Measurements from ENCODE around the gene THRA.

THRA gene

DNA sequence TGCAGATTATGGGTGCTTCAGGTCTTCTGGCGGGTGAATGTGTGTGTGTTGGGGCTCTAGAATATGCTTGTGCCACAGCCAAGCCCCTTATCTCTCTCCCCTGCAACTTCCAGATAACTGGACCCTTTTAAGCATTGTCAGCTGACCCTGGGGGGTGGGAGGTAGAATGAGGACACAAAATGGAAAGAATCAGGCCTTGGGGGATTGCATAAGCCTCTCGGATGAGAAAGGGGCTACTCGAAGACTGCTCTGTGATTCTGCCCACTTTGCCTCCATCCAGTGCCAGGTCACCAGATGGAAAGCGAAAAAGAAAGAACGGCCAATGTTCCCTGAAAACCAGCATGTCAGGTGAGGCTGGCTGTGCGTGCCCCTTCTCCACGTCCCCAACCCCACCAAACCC, 13.8 kb downstream of the THRA start:
- Histone ChIP-seq H3K9ac (ENCODE audit: low read depth, low read length) (no peak overlapping the region), H3K36me3 (ENCODE audit: insufficient read depth, low read length) (peaks cover 7% of the 10 kb centered on the region), H3K4me3 (ENCODE audit: low read length) (no peak overlapping the region), H3K4me2 (ENCODE audit: low read length) (no peak overlapping the region), H3K27me3 (ENCODE audit: control insufficient read depth, insufficient read depth, low read length) (no peaks in the 10 kb centered on the region), H3K9me3 (replicated peaks; ENCODE audit: low read length) (no peaks in the 10 kb centered on the region), H3K4me1 (ENCODE audit: control insufficient read depth, insufficient read depth, low read length) (peaks cover 43% of the 10 kb centered on the region)

DNA sequence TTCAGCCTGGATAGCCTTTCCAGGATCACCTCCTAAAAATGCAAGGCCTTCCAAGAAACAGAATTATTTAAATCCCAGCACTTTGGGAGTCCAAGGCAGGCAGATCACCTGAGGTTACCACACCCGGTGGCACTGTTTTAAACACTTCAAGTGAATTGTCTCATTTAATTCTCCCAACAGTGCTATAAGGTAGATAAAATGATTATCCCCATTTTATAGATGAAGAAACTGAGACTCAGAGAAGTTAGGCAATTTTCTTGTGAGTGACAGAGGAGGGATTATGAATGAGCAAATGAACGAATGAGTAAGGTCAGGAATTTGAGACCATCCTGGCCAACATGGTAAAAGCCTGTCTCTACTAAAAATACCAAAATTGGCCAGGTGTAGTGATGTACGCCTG, 16.8 kb downstream of the THRA start:
- Histone ChIP-seq H3K4me1 (ENCODE audit: control insufficient read depth, insufficient read depth, low read length) (peaks cover 18% of the 10 kb centered on the region), H3K4me2 (ENCODE audit: low read length) (no peak overlapping the region), H3K4me3 (ENCODE audit: low read length) (no peak overlapping the region), H3K9ac (ENCODE audit: low read depth, low read length) (no peak overlapping the region), H3K36me3 (ENCODE audit: insufficient read depth, low read length) (peaks cover 14% of the 10 kb centered on the region), H3K9me3 (replicated peaks; ENCODE audit: low read length) (no peaks in the 10 kb centered on the region), H3K27me3 (ENCODE audit: control insufficient read depth, insufficient read depth, low read length) (no peaks in the 10 kb centered on the region)

DNA sequence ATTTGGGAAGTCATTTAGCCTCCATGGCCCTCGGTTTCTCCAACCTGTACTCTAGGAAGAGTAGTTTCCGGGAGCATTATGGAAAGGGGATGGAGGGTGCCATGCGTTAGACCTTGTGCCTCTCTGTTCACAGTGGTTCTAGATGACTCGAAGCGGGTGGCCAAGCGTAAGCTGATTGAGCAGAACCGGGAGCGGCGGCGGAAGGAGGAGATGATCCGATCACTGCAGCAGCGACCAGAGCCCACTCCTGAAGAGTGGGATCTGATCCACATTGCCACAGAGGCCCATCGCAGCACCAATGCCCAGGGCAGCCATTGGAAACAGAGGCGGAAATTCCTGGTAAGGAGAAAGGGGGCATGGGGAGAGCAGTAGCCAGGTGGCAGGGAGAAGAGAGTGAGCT, 21.7 kb downstream of the THRA start:
- no peak overlapping the region for H3K9ac ChIP-seq (ENCODE audit: low read depth, low read length)
- H3K4me1 ChIP-seq (ENCODE audit: control insufficient read depth, insufficient read depth, low read length), result no peaks in the 10 kb centered on the region
- H3K4me2 ChIP-seq (ENCODE audit: low read length), result no peak overlapping the region
- peaks cover 39% of the 10 kb centered on the region for H3K36me3 ChIP-seq (ENCODE audit: insufficient read depth, low read length)
- no peak overlapping the region for H3K4me3 ChIP-seq (ENCODE audit: low read length)
- no peaks in the 10 kb centered on the region for H3K9me3 ChIP-seq (replicated peaks; ENCODE audit: low read length)
- no peaks in the 10 kb centered on the region for H3K27me3 ChIP-seq (ENCODE audit: control insufficient read depth, insufficient read depth, low read length)

DNA sequence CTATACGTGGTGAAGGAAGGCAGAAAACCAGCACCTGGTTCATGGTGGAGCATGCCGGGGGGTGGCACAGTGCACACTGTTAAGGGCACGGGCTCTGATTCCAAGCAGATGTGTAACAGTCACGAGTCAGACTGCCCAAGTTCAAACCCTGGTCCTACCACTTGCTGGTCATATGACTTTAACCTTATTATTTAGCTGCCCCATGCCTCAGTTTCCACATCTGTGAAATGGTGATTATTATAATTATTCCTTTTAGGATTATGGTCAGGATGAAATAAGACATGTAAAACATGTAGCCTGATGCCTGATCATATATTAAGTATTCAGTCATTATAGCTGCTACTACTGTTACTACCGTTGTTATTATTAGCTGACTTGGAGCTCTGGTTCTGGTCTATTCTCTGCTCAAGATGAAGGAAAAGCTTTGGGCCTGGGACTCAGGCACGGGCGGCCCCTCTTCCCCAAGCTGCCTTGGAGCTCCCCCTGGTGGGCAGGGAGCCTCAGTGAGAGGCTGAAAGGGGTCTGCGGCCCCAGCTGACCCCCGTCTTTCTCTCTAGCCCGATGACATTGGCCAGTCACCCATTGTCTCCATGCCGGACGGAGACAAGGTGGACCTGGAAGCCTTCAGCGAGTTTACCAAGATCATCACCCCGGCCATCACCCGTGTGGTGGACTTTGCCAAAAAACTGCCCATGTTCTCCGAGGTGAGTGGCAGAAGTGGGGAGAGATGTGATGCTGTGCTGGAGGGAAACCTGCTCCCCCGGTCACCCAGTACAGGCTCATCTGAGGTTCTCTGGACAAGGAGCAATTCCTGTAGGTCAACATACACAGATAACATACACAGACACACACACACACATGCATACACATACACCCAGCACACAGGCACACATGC, 23.6 kb downstream of the THRA start:
- peaks cover 5% of the 10 kb centered on the region for H3K4me1 ChIP-seq (ENCODE audit: control insufficient read depth, insufficient read depth, low read length)
- no peaks in the 10 kb centered on the region for H3K9me3 ChIP-seq (replicated peaks; ENCODE audit: low read length)
- no peak overlapping the region for H3K9ac ChIP-seq (ENCODE audit: low read depth, low read length)
- H3K36me3 ChIP-seq (ENCODE audit: insufficient read depth, low read length), result peaks cover 51% of the 10 kb centered on the region
- no peak overlapping the region for H3K4me3 ChIP-seq (ENCODE audit: low read length)
- H3K4me2 ChIP-seq (ENCODE audit: low read length), result no peak overlapping the region
- H3K27me3 ChIP-seq (ENCODE audit: control insufficient read depth, insufficient read depth, low read length), result no peaks in the 10 kb centered on the region

DNA sequence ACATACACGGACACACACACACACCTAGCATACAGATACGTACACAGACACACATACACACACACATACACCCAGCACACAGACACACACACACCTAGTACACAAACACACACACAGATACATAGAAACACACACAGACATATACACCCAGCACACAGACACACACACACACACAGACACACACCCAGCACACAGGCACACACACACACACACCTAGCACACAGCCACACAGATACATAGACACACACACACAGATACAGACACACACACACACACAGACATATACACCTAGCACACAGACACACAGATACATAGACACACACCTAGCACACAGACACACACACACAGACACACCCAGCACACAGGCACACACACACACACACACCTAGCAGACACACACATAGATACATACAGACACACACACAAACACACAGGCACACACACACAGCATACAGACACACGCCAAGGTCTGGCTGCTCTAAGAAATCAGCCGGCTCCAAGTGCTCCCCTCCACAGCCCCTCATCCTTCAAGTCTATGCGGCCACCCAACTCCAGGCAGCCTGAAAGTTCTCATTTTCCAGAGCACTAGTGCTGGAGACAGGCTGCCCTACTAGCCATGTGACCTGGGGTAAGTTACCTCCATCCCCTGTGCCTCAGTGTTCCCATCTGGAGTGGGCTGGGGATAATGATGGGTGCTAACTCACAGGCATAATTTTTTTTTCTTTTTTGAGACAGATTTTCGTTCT, 24.5 kb downstream of the THRA start:
- Histone ChIP-seq H3K4me3 (ENCODE audit: low read length) (no peak overlapping the region), H3K9me3 (replicated peaks; ENCODE audit: low read length) (no peaks in the 10 kb centered on the region), H3K9ac (ENCODE audit: low read depth, low read length) (no peak overlapping the region), H3K4me2 (ENCODE audit: low read length) (no peak overlapping the region), H3K36me3 (ENCODE audit: insufficient read depth, low read length) (peaks cover 52% of the 10 kb centered on the region), H3K27me3 (ENCODE audit: control insufficient read depth, insufficient read depth, low read length) (no peaks in the 10 kb centered on the region), H3K4me1 (ENCODE audit: control insufficient read depth, insufficient read depth, low read length) (peaks cover 12% of the 10 kb centered on the region)

DNA sequence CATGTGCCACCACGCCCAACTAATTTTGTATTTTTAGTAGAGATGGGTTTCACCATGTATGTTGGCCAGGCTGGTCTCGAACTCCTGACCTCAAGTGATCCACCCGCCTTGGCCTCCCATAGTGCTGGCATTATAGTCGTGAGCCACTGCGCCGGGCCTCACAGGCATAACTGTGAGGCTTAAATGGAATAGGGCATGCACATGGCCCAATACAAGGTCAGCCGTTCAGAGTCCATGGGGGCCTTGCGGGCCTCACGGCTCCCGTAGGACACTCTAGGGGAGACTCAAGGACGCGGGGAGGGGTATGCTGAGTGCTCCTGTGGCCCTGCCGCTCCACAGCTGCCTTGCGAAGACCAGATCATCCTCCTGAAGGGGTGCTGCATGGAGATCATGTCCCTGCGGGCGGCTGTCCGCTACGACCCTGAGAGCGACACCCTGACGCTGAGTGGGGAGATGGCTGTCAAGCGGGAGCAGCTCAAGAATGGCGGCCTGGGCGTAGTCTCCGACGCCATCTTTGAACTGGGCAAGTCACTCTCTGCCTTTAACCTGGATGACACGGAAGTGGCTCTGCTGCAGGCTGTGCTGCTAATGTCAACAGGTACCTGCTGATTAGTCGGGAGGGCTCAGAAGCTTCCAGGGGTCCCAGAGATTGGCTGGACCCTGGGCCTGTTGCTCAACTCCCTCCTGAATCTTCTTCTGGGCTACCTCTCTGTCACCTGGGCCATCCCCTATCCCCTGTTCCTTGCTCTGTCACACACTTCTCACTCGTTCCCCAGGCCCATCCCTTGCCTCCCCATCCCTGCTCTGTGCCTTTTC, 25.3 kb downstream of the THRA start:
- Histone ChIP-seq H3K9ac (ENCODE audit: low read depth, low read length) (no peak overlapping the region), H3K9me3 (replicated peaks; ENCODE audit: low read length) (no peaks in the 10 kb centered on the region), H3K4me3 (ENCODE audit: low read length) (no peak overlapping the region), H3K4me2 (ENCODE audit: low read length) (no peak overlapping the region), H3K36me3 (ENCODE audit: insufficient read depth, low read length) (peaks cover 54% of the 10 kb centered on the region), H3K4me1 (ENCODE audit: control insufficient read depth, insufficient read depth, low read length) (peaks cover 21% of the 10 kb centered on the region), H3K27me3 (ENCODE audit: control insufficient read depth, insufficient read depth, low read length) (no peaks in the 10 kb centered on the region)

GRCh38 chr17:40089077-40089895, 26.5 kb downstream of the THRA start:
- Histone ChIP-seq H3K9ac (ENCODE audit: low read depth, low read length) (no peak overlapping the region), H3K4me2 (ENCODE audit: low read length) (no peak overlapping the region), H3K9me3 (replicated peaks; ENCODE audit: low read length) (no peaks in the 10 kb centered on the region), H3K4me3 (ENCODE audit: low read length) (no peak overlapping the region), H3K27me3 (ENCODE audit: control insufficient read depth, insufficient read depth, low read length) (no peaks in the 10 kb centered on the region), H3K4me1 (ENCODE audit: control insufficient read depth, insufficient read depth, low read length) (peaks cover 31% of the 10 kb centered on the region), H3K36me3 (ENCODE audit: insufficient read depth, low read length) (peaks cover 58% of the 10 kb centered on the region)

DNA sequence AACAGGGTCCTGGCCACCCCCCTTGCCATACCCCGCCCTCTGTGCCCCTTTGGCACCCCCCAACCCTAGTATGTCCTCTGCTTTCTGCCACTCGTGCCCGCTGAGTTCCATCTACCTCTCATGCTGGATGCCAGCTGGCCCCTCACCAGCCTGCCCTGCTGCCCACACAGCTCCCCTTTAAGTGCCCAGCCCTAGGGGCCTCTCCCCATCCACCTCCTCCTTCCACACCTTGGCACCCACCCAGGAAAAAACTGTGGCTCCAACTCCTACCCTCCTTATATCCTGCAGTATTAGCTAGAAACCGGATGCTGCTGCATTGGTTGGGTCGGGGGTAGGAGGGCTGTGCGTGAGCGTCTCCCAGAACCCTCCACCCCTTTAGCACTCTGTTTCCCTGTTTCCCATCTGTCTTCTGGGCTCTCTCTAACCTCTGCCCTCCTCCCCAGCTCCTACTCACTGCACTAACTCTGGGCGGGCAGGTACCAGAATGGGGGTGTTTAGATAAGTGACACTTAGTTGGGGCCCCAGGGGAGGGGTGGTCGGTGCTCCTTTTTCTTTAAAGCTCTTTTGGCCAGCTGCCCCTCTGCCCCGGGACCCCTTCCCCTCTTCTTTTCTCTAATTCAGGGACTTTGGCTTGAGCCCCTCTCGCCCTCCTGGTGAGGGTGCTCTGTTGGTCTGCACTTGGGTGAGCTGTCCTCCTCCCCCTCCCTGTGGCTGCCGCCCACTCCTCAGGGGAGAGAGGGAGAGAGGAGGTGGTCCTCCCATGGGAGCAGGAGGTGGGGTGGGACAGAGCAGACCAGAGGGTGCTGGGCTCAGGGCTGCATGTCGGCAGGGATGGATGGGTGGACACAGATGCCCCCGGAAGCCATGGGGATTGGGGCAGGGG, 27.7 kb downstream of the THRA start:
- H3K4me2 ChIP-seq (ENCODE audit: low read length), result no peak overlapping the region
- peaks cover 59% of the 10 kb centered on the region for H3K36me3 ChIP-seq (ENCODE audit: insufficient read depth, low read length)
- H3K27me3 ChIP-seq (ENCODE audit: control insufficient read depth, insufficient read depth, low read length), result no peaks in the 10 kb centered on the region
- H3K4me1 ChIP-seq (ENCODE audit: control insufficient read depth, insufficient read depth, low read length), result peaks cover 31% of the 10 kb centered on the region
- no peaks in the 10 kb centered on the region for H3K9me3 ChIP-seq (replicated peaks; ENCODE audit: low read length)
- no peak overlapping the region for H3K4me3 ChIP-seq (ENCODE audit: low read length)
- no peak overlapping the region for H3K9ac ChIP-seq (ENCODE audit: low read depth, low read length)

DNA sequence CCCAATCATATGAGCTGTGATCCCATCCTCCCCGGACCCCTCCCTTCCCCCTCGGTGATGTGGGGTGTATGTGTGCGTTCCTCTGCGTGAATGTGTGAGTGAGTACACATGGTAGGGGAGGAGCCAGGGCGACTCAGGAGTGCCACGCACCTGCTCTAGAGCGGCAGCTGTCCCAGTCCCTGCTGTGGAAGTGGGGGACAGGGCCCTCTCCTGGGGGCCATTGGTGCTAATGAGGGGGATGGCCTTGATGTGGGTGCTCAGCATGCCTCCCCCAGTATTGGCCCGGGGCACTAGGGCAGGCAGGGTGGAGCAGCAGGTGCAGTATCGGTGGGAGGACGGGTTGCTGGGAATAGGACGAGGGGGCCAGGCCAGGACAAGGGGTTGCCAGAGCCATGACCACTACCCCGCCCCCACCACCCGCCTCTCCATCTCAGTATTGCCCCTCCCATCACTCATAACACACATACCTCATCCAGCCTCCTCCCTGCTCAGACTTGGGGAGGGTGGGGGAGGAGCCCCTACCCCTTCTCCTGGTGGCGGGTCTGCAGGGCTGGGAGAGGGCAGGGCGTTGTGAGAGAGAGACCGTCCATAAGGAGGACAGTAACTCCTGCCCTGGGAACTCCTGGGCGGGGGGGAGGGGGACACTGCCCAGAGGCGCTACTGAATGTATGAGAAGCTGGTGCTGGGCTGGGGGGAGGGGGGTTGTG, 29.1 kb downstream of the THRA start:
- no peak overlapping the region for H3K4me3 ChIP-seq (ENCODE audit: low read length)
- no peaks in the 10 kb centered on the region for H3K27me3 ChIP-seq (ENCODE audit: control insufficient read depth, insufficient read depth, low read length)
- no peak overlapping the region for H3K9ac ChIP-seq (ENCODE audit: low read depth, low read length)
- peaks cover 65% of the 10 kb centered on the region for H3K36me3 ChIP-seq (ENCODE audit: insufficient read depth, low read length)
- no peak overlapping the region for H3K4me2 ChIP-seq (ENCODE audit: low read length)
- no peaks in the 10 kb centered on the region for H3K9me3 ChIP-seq (replicated peaks; ENCODE audit: low read length)
- H3K4me1 ChIP-seq (ENCODE audit: control insufficient read depth, insufficient read depth, low read length), result peaks cover 41% of the 10 kb centered on the region

DNA sequence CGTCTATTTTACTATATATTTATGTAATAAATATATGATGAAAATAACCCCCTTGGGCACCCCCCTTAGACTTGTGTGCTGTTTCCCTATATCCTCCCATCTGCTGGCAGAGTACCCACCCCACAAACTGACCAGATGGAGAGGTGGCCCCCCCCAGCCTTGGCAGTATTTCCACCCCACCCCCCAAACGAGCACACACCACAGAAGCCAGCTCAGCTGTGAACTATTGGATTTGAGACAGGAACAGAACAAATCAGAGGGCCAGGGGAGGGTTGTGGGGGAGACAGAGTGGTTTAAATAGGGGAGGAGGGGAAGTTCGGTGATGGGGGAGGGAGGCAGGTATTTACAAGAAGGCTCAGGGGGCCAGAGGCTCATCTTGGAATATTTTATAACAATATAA, 29.8 kb downstream of the THRA start:
- H3K4me1 ChIP-seq (ENCODE audit: control insufficient read depth, insufficient read depth, low read length), result peaks cover 45% of the 10 kb centered on the region
- peaks cover 60% of the 10 kb centered on the region for H3K36me3 ChIP-seq (ENCODE audit: insufficient read depth, low read length)
- no peak overlapping the region for H3K4me3 ChIP-seq (ENCODE audit: low read length)
- H3K9ac ChIP-seq (ENCODE audit: low read depth, low read length), result no peak overlapping the region
- H3K9me3 ChIP-seq (replicated peaks; ENCODE audit: low read length), result no peaks in the 10 kb centered on the region
- no peak overlapping the region for H3K4me2 ChIP-seq (ENCODE audit: low read length)
- no peaks in the 10 kb centered on the region for H3K27me3 ChIP-seq (ENCODE audit: control insufficient read depth, insufficient read depth, low read length)
